CD4-positive, alpha-beta T cell treated with Interleukin-15 for 1 hour (primary cell): Measurements from ENCODE around the gene CHST5.
A peak's percentile ranks its signal among the peaks of the same experiment; 100 is the strongest.
"Not testable (repeated sequence)": the region's sequence is repeated elsewhere in the genome, so short reads cannot be mapped to it uniquely, and the experiment has no call there.

ENCODE experiments used
- DNase-seq: peaks from one replicate; pipeline ENCODE4 v3.0.0-alpha.2; 2020

Gene CHST5

GRCh38 chr16:75548456-75548855 lies 12.5 kb upstream of the CHST5 start:
- DNase-seq, result not testable (repeated sequence)

DNA sequence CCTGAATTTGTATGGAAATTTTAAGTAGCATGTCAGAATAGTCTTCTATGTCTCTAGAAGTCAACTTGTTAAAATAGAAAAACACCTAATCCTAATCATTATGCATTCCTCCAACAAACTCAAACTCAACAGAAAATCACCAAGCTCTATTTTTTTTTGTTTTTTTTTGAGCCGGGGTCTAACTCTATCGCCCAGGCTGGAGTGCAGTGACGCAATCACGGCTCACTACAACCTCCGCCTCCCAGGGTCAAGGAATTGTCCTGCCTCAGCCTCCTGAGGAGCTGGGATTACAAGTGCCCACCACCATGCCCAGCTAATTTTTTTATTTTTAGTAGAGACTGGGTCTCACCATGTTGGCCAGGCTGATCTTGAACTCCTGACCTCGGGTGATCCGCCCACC lies 10.4 kb upstream of the CHST5 start:
- no peak for DNase-seq

DNA sequence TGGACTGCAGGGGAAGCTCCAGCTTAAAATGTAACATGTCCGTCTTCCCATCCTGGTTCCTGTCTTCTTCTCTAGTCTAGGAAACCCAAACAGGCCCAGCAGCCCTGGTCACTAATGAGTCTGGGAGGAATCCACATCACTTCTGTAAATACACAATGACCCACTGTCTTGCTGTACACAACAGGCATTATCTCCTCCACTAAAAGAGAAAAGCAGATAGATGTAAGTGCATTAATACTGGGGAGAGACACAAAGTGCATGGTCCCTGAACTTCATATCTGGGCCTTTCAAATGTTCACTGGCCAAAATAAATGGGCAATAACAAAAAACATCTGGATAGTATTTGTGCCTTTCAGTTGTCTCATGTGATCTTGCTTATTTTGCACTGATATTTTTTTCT lies 10.0 kb upstream of the CHST5 start:
- DNase-seq, result not testable (repeated sequence)

GRCh38 chr16:75542462-75542861 lies 6.6 kb upstream of the CHST5 start:
- DNase-seq, result not testable (repeated sequence)

GRCh38 chr16:75541236-75541635 lies 5.3 kb upstream of the CHST5 start:
- DNase-seq, result no peak

GRCh38 chr16:75538882-75539565 lies 3.1 kb upstream of the CHST5 start:
- DNase-seq, result not testable (repeated sequence)

- DNase-seq, result no peak
Measured at GRCh38 chr16:75537776-75538175, 1.9 kb upstream of the CHST5 start.

- no peak for DNase-seq
Measured at GRCh38 chr16:75535211-75535843, 581 bp downstream of the CHST5 start.

DNA sequence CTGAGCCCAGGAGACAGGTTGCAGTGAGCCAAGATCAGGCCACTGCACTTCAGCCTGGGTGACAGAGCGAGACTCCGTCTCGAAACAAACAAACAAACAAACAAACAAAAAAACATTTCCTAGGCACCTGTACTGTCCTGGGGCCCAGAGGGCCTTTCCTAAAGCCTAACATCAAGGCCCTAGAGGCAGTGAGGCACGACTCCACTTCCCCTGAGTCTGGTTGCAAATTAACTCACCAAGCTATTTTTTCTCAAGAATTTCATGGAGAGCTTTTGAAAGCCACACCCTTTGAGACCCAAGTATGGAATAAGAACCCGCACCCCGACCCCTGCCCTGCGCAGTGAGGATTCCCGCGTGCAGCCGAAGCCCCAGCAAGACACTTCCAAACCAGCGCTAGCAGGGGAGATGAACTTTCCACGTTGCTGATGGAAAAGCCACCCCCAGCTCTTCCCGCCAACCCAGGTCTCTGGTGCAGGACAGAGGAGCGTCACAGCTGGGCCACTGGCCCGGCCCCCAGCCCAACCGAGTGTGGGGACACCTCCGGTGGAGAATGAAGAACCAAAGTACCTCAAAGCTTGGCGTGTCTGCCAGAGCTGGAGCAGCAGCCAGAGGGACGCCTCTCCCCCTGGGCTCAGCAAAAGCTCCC lies 1.2 kb downstream of the CHST5 start:
- DNase-seq, result no peak

DNA sequence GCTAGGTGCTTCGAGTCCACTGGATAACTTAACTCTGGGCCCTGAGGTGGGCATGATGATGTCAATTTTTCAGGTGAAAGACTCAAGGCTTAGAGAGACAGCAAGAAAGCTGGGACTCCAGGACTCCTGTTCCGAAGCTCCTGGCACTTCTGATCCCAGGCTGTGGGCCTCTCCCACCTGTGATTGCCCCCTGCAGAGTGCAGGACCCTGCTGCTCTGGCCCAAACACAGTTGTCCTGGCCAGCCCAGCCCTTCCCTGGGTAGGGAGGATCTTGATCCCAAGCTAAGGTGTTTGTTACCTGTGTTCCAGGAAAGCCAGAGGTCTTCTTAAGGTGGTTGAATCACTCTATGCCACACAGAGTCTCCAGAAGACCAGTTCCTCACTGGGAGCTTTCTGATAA lies 3.1 kb downstream of the CHST5 start:
- no peak for DNase-seq

- no peak for DNase-seq
Measured at GRCh38 chr16:75532142-75532765, 3.7 kb downstream of the CHST5 start.

- DNase-seq, result no peak
Measured at GRCh38 chr16:75529959-75530358, 5.9 kb downstream of the CHST5 start.

DNA sequence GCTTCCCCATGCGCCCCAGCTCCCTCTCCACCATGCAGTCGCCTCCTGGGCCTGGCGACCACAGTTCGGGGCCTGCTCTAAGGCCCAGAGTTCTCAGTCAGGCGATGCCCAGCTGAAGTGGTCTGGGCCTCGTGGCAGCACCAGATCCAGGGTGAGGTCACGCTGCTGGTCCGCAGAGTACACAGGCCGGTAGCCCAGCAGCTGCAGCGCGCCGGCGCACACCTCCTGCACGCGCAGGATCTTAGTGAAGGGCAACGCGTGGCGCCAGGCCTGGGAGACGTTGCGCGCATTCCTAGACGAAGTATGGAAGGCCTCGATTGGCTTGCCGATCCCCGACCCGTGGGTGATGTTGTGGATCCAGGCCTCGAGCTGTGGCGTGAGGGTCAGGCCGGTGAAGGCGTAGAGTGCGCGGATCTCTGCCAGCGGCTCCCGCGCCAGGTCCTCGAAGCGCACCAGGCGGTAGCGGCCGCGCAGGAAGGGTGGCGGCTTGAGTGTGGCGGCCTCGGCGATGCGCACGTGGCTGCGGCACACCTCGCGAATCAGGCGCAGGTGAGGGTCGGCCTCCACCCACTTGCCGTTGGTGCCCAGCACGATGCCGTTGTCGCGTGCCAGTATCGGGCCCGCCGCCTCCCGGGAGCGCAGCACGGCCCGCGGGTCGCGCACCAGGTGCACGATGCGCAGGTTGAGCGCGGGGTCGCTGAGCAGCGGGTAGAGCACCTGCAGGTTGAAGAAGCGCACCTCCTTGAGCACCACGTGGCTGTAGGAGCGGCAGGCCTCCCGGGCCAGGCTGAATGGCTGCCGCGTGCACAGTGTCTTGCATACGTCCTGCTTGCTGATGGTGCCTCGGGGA lies 6.6 kb downstream of the CHST5 start:
- no peak for DNase-seq

GRCh38 chr16:75527825-75528299 lies 8.0 kb downstream of the CHST5 start:
- DNase-seq, result no peak

DNA sequence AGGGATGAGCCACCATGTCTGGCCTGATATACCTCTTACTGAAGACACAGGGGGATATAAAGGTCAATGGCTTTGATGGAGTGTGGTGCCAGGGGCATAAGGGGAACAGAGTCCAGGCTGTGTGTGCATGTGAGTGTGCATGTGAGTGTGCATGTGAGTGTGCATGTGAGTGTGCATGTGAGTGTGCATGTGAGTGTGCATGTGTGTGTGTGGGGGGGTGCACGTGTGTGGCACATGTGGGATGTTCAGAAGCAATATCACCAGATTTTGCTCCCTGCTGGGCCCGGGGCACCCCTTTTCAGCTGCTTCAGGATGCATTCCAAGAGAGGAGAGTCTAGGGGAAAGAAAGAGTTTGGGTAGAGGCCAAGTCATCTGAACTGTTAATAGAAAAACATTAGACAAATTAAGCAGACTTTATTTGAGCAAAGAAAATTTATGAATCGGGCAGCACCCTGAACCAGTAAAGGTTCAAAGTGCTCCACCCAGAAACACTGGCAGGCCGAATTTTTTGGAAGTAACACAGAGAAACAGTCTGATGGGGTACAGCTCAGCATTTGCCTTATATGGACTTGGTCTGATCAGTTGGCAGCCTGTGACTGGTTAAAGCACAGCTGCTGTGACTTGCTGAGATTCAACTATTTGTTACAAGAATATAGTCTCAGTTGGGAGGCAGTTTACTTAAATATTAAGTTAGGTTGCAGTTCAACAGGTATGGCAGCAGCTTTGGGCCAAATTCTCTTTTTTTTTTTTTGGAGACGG lies 9.7 kb downstream of the CHST5 start:
- no peak for DNase-seq

DNA sequence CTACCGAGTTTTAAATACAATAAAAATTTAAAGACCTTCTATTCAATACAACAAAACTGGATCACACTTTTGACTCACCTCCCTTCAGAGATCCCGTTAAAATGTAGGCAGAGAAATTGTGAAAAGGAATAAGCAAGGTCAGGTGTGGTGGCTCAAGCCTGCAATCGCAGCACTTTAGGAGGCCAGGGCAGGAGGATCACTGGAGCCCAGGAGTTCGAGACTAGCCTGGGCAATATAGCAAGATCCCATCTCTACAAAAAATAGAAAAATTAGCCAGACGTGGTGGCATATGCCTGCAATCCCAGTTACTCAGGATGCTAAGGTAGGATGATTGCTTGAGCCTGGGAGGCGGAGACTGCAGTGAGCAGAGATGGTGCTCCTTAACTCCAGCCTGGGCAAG lies 16.7 kb downstream of the CHST5 start:
- DNase-seq, result no peak

DNA sequence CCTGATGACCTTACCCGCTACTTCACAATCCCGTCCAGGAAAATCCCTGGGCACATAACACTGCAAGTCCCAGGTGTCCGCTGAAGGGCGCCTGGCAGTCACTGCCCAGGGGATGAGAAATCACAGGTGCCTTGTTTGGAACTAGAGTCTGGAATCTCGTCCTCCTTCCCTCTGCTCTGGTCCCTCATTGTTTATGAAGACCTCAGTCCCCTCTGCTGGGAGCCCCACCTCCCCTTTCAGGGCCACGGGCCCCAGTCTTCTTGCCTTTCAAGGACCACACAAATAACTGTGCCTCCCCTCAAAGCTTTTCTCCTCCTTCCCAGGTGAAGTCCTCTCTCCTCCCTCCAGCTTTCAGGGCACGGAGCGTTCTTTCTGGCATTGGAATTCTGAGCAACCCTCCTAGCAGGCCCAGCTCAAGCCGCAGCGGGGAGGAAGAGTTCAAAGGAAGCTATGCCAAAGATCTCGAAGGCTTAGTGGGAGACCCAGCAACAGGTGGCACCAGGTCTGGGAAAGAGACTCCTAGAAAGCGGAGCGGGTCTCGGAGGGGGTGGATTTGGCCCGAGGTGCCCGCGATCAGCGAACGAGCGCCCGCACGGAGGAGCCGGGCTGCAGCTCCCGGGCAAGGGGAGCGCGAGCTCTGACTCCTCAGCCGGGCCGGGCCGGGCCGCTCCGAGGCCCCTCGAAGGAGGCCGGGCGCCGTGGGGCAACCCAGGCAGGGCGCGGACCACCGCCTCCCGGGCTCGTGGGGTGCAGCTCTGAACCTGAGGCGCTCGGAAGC lies 19.5 kb downstream of the CHST5 start:
- not testable (repeated sequence) for DNase-seq

DNA sequence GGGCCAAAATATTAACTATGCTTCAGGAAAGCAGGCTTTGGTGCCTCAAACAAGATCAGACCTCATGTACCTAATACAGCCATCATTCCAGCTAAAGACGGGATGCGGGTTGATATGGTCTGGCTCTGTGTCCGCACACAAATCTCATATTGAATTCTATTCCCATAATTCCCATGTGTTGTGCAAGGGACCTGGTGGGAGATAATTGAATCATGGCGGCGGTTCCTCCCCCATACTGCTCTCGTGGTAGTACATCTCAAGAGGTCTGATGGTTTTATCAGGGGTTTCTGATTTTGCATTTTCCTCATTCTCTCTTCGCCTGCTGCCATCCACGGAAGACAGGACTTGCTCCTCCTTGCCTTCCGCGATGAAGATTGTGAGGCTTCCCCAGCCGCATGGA lies 21.6 kb downstream of the CHST5 start:
- no peak for DNase-seq

- DNase-seq, result peak; percentile 60
Measured at GRCh38 chr16:75506574-75506973, 29.3 kb downstream of the CHST5 start.

- no peak for DNase-seq
Measured at GRCh38 chr16:75506107-75506506, 29.8 kb downstream of the CHST5 start.

- no peak for DNase-seq
Measured at GRCh38 chr16:75503801-75504200, 32.1 kb downstream of the CHST5 start.
